Ramos (cell line): ENCODE measurements around the gene GMDS.

Experiments
- in situ Hi-C: fragments of 300-500 bp; cut with MboI; formaldehyde crosslinking; loops from one replicate; pipeline ENCODE4 v1.14.3; 2022; ENCODE audit warnings: low sequenced_read_pairs; ENCODE audit not compliant: unreplicated experiment

The GMDS gene

DNA sequence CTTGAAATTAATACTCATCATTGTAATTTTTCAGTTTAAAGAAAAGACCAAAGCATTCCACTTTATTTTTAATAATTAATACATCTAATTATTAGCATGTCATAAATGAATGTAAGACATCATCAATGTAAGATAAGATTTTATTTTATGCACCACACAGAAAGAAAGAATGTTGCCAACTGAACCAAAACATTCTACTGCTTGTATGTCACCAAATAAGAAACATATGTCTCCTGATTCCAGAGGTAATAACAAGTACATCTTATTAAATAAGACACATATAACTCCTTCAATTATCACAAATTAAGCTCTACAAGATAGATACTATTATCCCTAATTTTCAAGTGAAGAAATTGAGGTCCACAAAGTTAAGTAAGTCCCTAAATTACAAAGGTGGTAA is 189.5 kb downstream of the GMDS start:
- in situ Hi-C loops, result no loop called here

DNA sequence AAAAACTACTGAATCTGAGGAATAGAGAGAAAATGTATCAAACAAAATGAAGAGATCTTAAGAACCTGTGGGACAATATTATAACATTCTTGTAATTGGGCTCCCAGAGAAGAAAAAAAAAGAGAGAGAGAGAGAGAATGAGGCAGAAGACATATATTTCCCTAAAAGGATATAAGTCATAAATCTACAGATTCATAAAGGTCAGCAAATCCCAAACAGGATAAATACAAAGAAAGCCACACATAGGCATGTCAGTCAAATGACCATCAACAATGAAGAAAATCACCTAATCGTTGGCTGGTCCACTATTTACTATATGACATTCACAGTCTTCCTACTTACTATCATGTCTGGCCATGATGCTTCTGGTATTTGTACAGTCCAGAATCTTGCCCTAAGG is 190.3 kb downstream of the GMDS start:
- in situ Hi-C loops, result no loop called here

DNA sequence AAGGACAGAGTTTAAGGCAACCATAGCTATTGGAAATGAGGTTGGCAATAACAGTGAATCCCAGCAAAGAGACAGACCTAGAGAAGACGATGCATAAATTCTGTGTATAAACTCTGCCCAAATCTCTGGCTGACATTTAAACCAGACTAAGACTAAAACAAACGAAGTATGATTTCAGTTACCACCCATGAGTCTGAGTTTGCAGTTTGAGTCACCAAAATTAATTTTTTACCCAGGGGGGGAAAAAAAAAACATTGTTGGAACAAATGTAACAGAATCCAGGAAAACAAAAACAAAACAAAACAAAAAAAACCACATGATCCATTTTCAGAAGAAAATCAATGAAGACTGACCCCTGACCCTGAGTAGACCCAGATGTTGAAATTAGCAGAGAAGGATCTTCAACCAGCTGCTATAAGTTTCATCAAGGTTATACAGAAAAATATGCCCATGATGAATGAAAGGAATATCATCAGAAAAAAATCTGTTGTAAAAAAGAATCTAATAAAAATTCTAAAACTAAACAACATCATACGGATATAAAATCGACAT is 190.8 kb downstream of the GMDS start:
- in situ Hi-C loops, result no loop called here

DNA sequence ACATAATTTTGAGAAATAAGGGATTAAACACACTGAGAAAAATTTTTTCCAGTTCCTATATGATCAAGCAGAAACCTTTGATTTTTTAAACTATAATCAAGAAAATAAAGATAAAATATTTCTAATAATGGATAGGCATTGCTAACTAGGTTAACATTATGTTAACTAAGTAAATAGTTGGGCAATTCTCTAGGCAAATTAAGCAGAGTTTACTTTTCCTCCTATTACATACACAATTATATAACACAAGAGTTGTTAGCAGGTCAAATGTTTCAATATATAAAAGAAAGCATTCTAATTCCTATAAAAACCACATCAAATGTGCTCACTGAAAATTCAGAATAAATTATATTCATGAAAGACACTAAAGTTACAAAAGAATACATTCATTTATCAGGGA is 191.7 kb downstream of the GMDS start:
- in situ Hi-C loops, result no loop called here

GRCh38 chr6:2047855-2048254 is 197.6 kb downstream of the GMDS start:
- in situ Hi-C loops, result no loop called here

- in situ Hi-C loops, result no loop called here
These were observed 201.2 kb downstream of the GMDS start for GRCh38 chr6:2044192-2044591.

DNA sequence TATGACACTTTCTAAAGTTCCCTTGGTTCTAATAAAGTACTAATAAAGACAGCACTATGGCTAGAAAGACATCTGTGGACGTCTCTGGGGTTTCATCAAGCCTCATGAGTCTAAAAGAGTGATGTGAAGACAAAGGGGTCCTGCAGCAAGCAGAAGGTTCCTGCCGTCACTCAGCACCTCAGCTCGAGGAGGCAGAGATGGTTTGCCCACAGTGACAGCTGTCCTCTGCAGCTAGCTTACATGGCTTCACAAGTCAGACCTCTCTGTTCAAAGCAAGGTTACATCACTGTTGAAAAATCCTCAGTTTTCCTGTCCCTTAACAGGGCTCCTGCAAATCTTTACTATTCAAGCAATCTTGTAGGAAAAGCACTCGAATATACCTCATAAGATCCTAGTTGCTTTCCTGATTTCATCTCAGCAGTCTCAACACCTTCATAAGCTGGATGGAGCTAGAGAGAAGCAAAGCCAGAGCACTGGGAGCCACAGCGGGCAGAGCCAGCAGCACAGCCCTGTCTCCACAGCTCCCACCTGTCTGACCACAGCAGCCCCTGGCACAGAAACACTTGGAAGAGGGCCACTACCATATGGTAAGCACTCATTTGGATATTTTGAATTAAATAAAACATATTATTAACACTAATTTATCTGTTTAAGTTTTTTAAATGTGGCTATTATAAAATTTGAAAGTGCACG is 202.3 kb downstream of the GMDS start:
- in situ Hi-C loops, result no loop called here

GRCh38 chr6:2038092-2038491 is 207.3 kb downstream of the GMDS start:
- in situ Hi-C loops, result no loop called here

DNA sequence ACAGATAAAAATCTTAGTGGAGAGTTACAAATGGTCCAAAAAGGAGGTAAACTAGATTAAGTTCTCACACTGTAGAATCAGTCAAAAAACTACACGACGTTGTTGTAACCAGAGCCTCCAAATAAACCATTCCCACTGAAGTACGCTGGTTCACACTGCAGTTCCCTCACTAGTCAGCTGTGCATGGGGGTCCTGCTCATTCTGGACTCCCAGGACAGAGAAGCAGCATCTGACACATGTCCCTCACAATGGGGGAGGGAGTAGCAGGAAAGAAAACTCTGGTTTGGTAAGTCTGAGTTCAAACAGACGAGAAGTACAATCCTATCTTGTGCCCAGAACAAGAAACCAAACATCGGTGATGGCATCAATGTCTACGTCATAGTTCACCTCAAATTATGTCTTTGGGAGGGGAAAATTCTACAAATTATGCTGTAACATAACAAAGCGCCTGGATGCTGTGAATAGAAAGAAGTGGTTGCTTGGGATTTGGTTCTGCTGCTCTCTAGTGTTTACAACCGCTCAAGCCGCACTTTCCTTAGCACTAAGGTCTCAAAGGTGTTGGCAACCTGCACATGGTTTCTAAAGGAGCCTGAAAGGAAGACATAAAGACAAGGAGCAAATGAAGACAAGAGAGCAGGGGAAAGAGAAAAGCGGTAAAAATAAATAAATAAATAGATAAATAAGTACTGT is 208.0 kb downstream of the GMDS start:
- in situ Hi-C loops, result no loop called here

GRCh38 chr6:2036710-2037023 is 208.7 kb downstream of the GMDS start:
- in situ Hi-C loops, result no loop called here

DNA sequence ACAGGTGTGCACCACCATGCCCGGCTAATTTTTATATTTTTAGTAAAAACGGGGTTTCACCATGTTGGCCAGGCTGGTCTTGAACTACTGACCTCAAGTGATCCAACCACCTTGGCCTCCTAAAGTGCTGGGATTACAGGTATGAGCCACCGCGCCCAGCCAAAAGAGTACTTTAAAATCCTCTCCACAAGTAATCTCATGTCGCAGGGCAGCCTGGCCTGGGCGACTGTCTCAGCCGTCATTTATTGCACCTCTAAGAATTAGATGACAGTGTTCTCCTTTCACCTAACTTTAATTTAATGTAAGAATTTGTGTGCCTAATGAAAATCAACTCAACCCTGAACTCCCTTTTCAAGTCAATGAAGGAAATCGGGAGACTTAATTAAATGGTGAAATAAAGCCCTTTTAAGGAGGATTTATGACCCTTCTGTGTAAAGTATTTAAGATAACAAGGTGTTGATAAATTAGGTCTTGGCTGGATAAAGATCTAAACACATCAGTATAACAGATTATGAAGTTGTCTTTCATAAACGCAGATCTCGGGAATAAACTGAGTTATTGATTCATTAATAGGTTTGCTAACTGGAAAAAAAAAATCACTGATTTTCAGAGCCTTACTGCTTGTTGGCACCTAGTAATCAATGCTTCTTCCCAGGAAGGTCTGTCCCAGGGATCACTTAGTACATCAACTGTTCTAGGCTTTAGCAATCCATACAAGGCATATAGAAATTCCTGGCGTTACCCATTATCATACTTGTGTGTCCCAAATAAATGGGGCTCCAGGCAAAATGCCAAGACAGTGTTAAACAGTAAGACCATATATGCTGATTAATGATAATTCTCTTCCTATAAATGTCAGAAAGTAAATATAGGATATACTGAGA is 209.3 kb downstream of the GMDS start:
- in situ Hi-C loops, result no loop called here

DNA sequence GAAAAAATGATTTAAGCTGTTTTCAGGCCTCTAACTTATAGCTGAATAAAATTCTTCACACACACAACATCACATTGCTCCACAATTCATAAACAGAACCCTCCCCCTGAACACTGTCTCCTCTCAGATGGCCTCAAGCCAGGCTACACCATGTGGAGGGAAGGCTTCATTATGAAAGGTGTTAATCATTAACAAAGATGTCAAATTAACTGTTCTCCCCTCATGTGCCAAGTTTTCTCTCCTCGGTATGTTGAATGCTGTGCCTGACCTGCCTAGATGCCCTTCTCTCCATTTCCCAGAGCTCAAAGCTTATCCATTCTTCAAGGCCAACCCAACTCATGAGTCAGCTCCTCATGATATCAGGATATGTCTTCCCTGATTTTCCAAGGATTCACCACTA is 210.4 kb downstream of the GMDS start:
- in situ Hi-C loops, result no loop called here

GRCh38 chr6:2034256-2034655 is 211.1 kb downstream of the GMDS start:
- in situ Hi-C loops, result no loop called here

DNA sequence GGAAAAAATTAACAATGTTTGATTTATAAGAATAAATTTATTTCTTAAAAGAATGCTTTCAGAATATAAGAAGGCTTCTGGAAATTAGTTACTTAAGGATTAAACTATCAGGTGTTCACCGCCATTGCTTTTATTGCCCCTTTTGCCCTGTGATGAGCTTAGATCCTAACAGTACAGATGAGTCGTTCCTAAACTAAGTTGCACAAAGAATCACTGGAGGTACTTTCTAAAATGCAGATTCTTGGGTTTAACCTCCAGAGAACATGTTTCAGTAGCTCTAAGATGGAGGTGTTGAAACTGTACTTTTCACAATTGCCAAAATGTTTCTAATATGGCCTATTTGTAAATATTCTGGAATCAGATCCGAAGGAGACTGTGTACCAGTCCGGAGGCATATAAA is 211.9 kb downstream of the GMDS start:
- in situ Hi-C loops, result no loop called here

DNA sequence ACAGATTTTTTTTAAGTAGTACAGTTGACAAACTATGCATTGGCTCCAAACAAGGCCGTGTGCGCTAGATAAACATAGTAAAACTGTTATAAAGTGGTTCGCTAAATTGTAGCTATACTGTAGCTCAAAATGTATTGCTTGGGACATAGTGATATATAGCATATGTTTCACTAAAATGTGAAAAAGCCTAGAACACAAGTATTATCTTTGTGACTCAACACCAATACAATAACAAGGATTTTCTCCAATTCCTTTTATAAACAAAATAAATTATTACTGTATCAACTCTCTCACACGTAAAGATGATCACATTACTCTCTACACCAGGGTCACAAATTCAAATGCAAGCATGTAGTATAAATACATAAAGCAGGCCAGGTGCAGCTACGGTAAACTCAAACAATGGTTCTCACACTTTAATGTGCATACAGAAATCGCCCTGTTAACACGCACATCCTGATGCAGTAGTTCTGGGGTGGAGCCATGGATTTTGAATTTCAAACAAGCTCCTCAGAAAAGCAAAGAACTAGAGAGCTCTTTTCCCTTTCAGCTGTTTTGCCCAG is 214.6 kb downstream of the GMDS start:
- in situ Hi-C loops, result no loop called here

GRCh38 chr6:2029952-2030351 is 215.5 kb downstream of the GMDS start:
- in situ Hi-C loops, result no loop called here

DNA sequence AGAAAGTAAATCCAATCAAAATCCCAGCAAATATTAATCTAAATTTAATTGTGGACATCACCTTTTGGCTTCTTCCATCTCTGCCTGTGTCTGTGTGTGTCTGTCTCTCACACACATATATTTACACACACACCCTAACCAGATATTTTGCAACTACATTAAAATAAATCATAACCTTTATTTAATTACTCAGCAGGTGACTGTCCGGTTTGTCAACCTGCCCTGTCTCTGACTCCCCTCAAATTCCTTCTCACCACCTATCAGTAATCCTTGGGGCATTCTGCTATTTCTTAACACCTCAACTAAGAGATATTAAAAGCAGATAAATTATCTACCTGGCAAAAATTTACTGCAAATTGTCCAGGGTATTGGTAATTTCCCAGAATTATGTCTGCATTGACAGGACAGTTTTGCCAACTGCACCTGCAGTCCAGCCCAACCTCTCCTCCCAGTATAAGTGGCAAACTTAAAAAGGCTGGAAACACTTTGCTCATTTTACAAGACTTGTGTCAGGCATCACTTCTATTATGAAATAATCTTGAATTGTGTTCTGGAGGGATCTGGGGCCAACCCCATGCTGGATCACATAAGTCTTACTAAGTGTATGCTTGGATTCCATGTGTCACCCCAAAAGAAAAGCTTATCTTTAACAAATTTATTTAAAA is 216.1 kb downstream of the GMDS start:
- in situ Hi-C loops, result no loop called here

DNA sequence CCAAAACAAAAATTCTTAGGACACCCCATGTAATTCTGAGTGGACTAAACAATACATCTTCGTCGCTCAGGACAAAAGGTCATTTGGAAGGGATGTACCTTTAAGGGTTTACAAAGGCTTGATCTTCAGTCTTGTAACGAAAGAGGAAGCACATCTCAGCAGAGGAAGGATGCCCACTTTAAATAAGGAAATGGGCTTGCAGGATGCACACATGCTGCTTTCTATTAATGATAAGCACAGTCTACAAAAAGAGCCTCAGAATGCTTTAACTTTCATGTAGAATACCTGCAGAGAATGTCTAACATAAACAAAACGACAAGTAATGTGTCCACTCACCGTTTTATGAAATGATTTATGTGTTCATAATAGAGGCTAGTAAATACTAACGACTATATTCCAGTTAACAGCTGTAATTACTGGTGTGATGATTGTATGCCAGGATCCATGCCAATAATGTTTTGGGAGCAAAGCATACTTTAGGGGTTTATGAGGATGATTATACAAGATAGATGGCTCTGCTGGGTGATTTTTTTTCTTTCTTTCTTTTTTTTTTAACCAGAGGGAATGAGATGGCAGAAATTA is 216.9 kb downstream of the GMDS start:
- in situ Hi-C loops, result no loop called here

GRCh38 chr6:2026133-2026532 is 219.3 kb downstream of the GMDS start:
- in situ Hi-C loops, result no loop called here

DNA sequence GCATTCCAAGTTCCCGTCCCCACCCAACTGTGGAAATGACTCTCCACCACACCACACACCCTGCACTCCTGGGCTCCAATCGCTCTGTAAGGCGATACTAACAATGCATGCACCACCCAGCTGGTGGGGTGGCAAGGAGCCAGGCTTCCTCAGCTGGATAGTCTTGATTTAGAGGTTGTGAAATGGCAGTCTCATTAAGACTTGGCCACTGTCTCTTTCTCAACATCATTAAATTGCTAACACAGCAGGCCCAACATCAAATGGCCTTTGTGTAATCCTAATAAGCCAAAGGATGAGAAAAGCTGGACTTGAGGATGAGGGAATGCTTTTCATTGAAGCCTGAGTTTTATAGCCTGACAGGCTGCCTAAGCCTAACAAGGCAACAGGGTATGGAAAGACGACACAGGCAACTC is 223.7 kb downstream of the GMDS start:
- in situ Hi-C loops, result no loop called here
